ENCODE results near the gene TOPORS. TPM values are rescaled to one million over a fixed set of nuclear protein-coding genes. Genes with fewer than 3 reads are reported as not detected.

The TOPORS gene
- total and polyA plus RNA-seq, 7 donors = 6.2 to 12.1 (median 7.3) TPM

- intact Hi-C loops (cut with DNase I) = loop anchor here in 1 of 2 donors (1.0 to 2.0 kb wide), 2 partner anchors 19 to 188 kb away; partner anchors contain the start of genes ACO1, SMIM27 and TOPORS
- peak; percentile 61 for TF ChIP-seq CTCF (IDR thresholded peaks at IDR 0.05)
- no peaks in the 10 kb centered on the region for H3K9me3 ChIP-seq
- H3K4me1 ChIP-seq = peaks cover 19% of the 10 kb centered on the region
- peak overlapping the region; percentile 92 for H3K27ac ChIP-seq
- H3K36me3 ChIP-seq (ENCODE audit: insufficient read depth in 1 of 2, low read depth in 1 of 2) = peaks cover 2 to 19% of the 10 kb centered on the region in 2 donors
- peak in 1 of 2 donors; percentile 46 for DNase-seq
- WGBS, 3 donors = 1 to 2% (median 2%) methylated on average over 17 of the region's 17 CpGs
- no peaks in the 10 kb centered on the region for H3K27me3 ChIP-seq (ENCODE audit: insufficient read depth in 3 of 3, low read length in 2 of 3)
- H3K4me3 ChIP-seq = peak overlapping the region; percentile 91
- ATAC-seq = peak; percentile 84 to 91 (median 87)
Measured at GRCh38 chr9:32571969-32572899, 19.8 kb upstream of the TOPORS start.

- DNase-seq = no peak
- WGBS, 3 donors = 88 to 94% (median 91%) methylated on average over 4 of the region's 4 CpGs
- H3K9me3 ChIP-seq = no peaks in the 10 kb centered on the region
- peaks cover 11 to 39% of the 10 kb centered on the region in 2 donors for H3K36me3 ChIP-seq (ENCODE audit: insufficient read depth in 1 of 2, low read depth in 1 of 2)
- H3K27me3 ChIP-seq (ENCODE audit: insufficient read depth in 3 of 3, low read length in 2 of 3) = no peaks in the 10 kb centered on the region
- intact Hi-C loops (cut with DNase I) = loop anchor here in 1 of 2 donors (2.0 kb wide), 1 partner anchor 17 kb away; the partner anchor contains the start of genes SMIM27 and TOPORS
- H3K4me1 ChIP-seq = peaks cover 19% of the 10 kb centered on the region
- no peak for ATAC-seq
- H3K27ac ChIP-seq = no peak overlapping the region
- no peak overlapping the region for H3K4me3 ChIP-seq
- no peak for TF ChIP-seq CTCF (IDR thresholded peaks at IDR 0.05)
Measured at GRCh38 chr9:32570262-32570661, 17.9 kb upstream of the TOPORS start.

- peaks cover 12 to 52% of the 10 kb centered on the region in 2 donors for H3K36me3 ChIP-seq (ENCODE audit: insufficient read depth in 1 of 2, low read depth in 1 of 2)
- no peak overlapping the region for H3K27ac ChIP-seq
- no peaks in the 10 kb centered on the region for H3K9me3 ChIP-seq
- peaks cover 15% of the 10 kb centered on the region for H3K4me1 ChIP-seq
- H3K27me3 ChIP-seq (ENCODE audit: insufficient read depth in 3 of 3, low read length in 2 of 3) = no peaks in the 10 kb centered on the region
- 89 to 95% (median 93%) methylated on average over 26 of the region's 26 CpGs for WGBS, 3 donors
- ATAC-seq (no peak), DNase-seq (no peak)
- no peak for TF ChIP-seq CTCF (IDR thresholded peaks at IDR 0.05)
- intact Hi-C loops (cut with DNase I) = no loop called here
- no peak overlapping the region for H3K4me3 ChIP-seq
Measured at GRCh38 chr9:32566770-32567169, 14.4 kb upstream of the TOPORS start.

GRCh38 chr9:32565967-32566366, 13.6 kb upstream of the TOPORS start:
- DNase-seq (no peak), ATAC-seq (no peak)
- intact Hi-C loops (cut with DNase I) = no loop called here
- Histone ChIP-seq H3K9me3 (no peaks in the 10 kb centered on the region), H3K27ac (no peak overlapping the region), H3K27me3 (ENCODE audit: insufficient read depth in 3 of 3, low read length in 2 of 3) (no peaks in the 10 kb centered on the region), H3K36me3 (ENCODE audit: insufficient read depth in 1 of 2, low read depth in 1 of 2) (peaks cover 12 to 52% of the 10 kb centered on the region in 2 donors), H3K4me3 (no peak overlapping the region), H3K4me1 (peaks cover 7% of the 10 kb centered on the region)
- 89 to 94% (median 93%) methylated on average over 6 of the region's 6 CpGs for WGBS, 3 donors
- no peak for TF ChIP-seq CTCF (IDR thresholded peaks at IDR 0.05)

Measured in psoas muscle (tissue), 8 donors.